Breast epithelium (tissue), 4 donors: ENCODE measurements around the gene THADA. TPM values are rescaled to one million over a fixed set of nuclear protein-coding genes. Genes with fewer than 3 reads are reported as not detected.

Source experiments
- DNase-seq, 2 donors: peaks; one replicate each; pipeline ENCODE4 v3.0.0-alpha.2; 2019; ENCODE audit warnings: low spot score in 2 of 2
- H3K27ac ChIP-seq, 2 donors: fragments of 200-600 bp; sonication (generic) in 1 of 2; one replicate each; pipeline ENCODE4 v1.5.1; 2016 to 2019; ENCODE audit warnings: mild to moderate bottlenecking in 1 of 2
- H3K27me3 ChIP-seq, 2 donors: fragments of 200-600 bp; sonication (generic) in 1 of 2; one replicate each; pipeline versions ENCODE4 v1.5.1 to v1.6.0; 2017 to 2019; ENCODE audit warnings: control low read depth in 1 of 2, mild to moderate bottlenecking in 1 of 2
- H3K36me3 ChIP-seq: fragments of 200-600 bp; one replicate; pipeline ENCODE4 v1.5.1; 2019
- H3K4me1 ChIP-seq, 2 donors: fragments of 200-600 bp; sonication (generic); one replicate each; pipeline ENCODE4 v1.5.1; 2016 to 2019; ENCODE audit warnings: control low read depth in 1 of 2
- H3K4me3 ChIP-seq, 3 donors: fragments of 200-600 bp; sonication (generic); 1 replicate in 2 of 3; 2 replicates in 1 of 3; pipeline ENCODE4 v1.5.1; 2016 to 2019; ENCODE audit warnings: mild to moderate bottlenecking in 3 of 3, moderate library complexity in 2 of 3
- H3K9me3 ChIP-seq, 2 donors: fragments of 200-600 bp; sonication (generic) in 1 of 2; one replicate each; pipeline ENCODE4 v1.5.1; 2016 to 2019; ENCODE audit warnings: control low read depth in 1 of 2
- CTCF ChIP-seq, 3 donors: fragments of 450-650 bp; IDR thresholded peaks; one replicate each; pipeline ENCODE4 v1.5.1; 2016 to 2017; ENCODE audit warnings: antibody characterized with exemption in 3 of 3, mild to moderate bottlenecking in 3 of 3, moderate library complexity in 3 of 3
- POLR2A ChIP-seq: fragments of 450-650 bp; IDR thresholded peaks from one replicate; pipeline ENCODE4 v1.6.1; 2016; ENCODE audit warnings: antibody characterized with exemption, mild to moderate bottlenecking, moderate library complexity
- POLR2AphosphoS5 ChIP-seq, 3 donors: sonication (generic); formaldehyde crosslinking; IDR thresholded peaks; one replicate each; pipeline ENCODE4 v1.6.1; 2017; ENCODE audit warnings: antibody characterized with exemption in 3 of 3
- intact Hi-C: fragments of 100-400 bp; cut with DNase I; formaldehyde crosslinking; loops from one replicate; pipeline ENCODE4 v1.15.1; 2023; ENCODE audit warnings: low total_unique reads
- total RNA-seq, 3 donors: library from RNA; depleted of rRNA; stranded (reverse); fragments of >200 nt; gene quantifications; one replicate each; pipeline ENCODE4 v1.1.0, GENCODE V29; 2016

The THADA gene
- total RNA-seq, 3 donors from 2014 or later: 41.1 to 60.6 (median 49.5) TPM

GRCh38 chr2:43215673-43216255, 380.1 kb downstream of the THADA start:
- Histone ChIP-seq H3K36me3 (no peaks in the 10 kb centered on the region), H3K4me1 (peaks cover 0 to 22% of the 10 kb centered on the region in 2 donors), H3K27ac (no peak overlapping the region), H3K9me3 (no peaks in the 10 kb centered on the region), H3K4me3 (no peak overlapping the region), H3K27me3 (no peaks in the 10 kb centered on the region)
- no peak for DNase-seq
- TF ChIP-seq POLR2AphosphoS5 (IDR thresholded peaks at IDR 0.05) (no peak), CTCF (IDR thresholded peaks at IDR 0.05) (no peak), POLR2A (no peak)
- intact Hi-C loops: loop anchor here (2.0 to 10.0 kb wide), 2 partner anchors 41 to 81 kb away; no protein-coding TSS in a partner anchor

- H3K27ac ChIP-seq: no peak overlapping the region
- peaks cover 0 to 18% of the 10 kb centered on the region in 2 donors for H3K4me1 ChIP-seq
- no peak overlapping the region for H3K4me3 ChIP-seq
- intact Hi-C loops: loop anchor here (10.0 kb wide), 1 partner anchor 79 kb away; no protein-coding TSS in a partner anchor
- TF ChIP-seq POLR2AphosphoS5 (IDR thresholded peaks at IDR 0.05): no peak
- no peak for TF ChIP-seq CTCF (IDR thresholded peaks at IDR 0.05)
- TF ChIP-seq POLR2A: no peak
- no peak for DNase-seq
- H3K36me3 ChIP-seq: no peaks in the 10 kb centered on the region
- no peaks in the 10 kb centered on the region for H3K27me3 ChIP-seq
- no peaks in the 10 kb centered on the region for H3K9me3 ChIP-seq
Observed at GRCh38 chr2:43214253-43214652, 381.6 kb downstream of the THADA start.

GRCh38 chr2:43212931-43213330, 382.9 kb downstream of the THADA start:
- no peak for TF ChIP-seq POLR2A
- TF ChIP-seq POLR2AphosphoS5 (IDR thresholded peaks at IDR 0.05): no peak
- TF ChIP-seq CTCF (IDR thresholded peaks at IDR 0.05): no peak
- H3K9me3 ChIP-seq: no peaks in the 10 kb centered on the region
- intact Hi-C loops: loop anchor here (10.0 kb wide), 1 partner anchor 78 kb away; no protein-coding TSS in a partner anchor
- no peak overlapping the region for H3K4me3 ChIP-seq
- H3K27me3 ChIP-seq: no peaks in the 10 kb centered on the region
- peak overlapping the region in 1 of 2 donors; percentile 44 for H3K27ac ChIP-seq
- H3K36me3 ChIP-seq: no peaks in the 10 kb centered on the region
- no peak for DNase-seq
- peaks cover 0 to 5% of the 10 kb centered on the region in 2 donors for H3K4me1 ChIP-seq

GRCh38 chr2:43212216-43212835, 383.5 kb downstream of the THADA start:
- H3K9me3 ChIP-seq: no peaks in the 10 kb centered on the region
- no peaks in the 10 kb centered on the region for H3K27me3 ChIP-seq
- TF ChIP-seq POLR2A: no peak
- no peak for TF ChIP-seq POLR2AphosphoS5 (IDR thresholded peaks at IDR 0.05)
- TF ChIP-seq CTCF (IDR thresholded peaks at IDR 0.05): no peak
- intact Hi-C loops: loop anchor here (10.0 kb wide), 1 partner anchor 78 kb away; no protein-coding TSS in a partner anchor
- peak overlapping the region in 1 of 2 donors; percentile 44 for H3K27ac ChIP-seq
- no peaks in the 10 kb centered on the region for H3K4me1 ChIP-seq
- H3K4me3 ChIP-seq: no peak overlapping the region
- H3K36me3 ChIP-seq: no peaks in the 10 kb centered on the region
- DNase-seq: no peak
